Right renal pelvis (tissue), 4 donors: ENCODE results near the gene RBPMS2. TPM values are rescaled to one million over a fixed set of nuclear protein-coding genes. Genes with fewer than 3 reads are reported as not detected.
A peak's percentile ranks its signal among the peaks of the same experiment; 100 is the strongest.

Experiments used
- DNase-seq, 4 donors: peaks; one replicate each; pipeline ENCODE4 v3.0.0-alpha.2; 2013; ENCODE audit warnings: low read depth in 4 of 4, low spot score in 3 of 4, missing footprints in 1 of 4
- polyA plus RNA-seq, 4 donors: library from polyadenylated mRNA; unstranded; fragments of 120-200 nt; gene quantifications; one replicate each; pipeline ENCODE4 v1.2.1, GENCODE V29; 2013; ENCODE audit not compliant: insufficient read length in 4 of 4

The RBPMS2 gene
- polyA plus RNA-seq, 4 donors = 11.8 to 13.5 (median 13.0) TPM

- no peak for DNase-seq
These were observed 43.6 kb downstream of the RBPMS2 start for GRCh38 chr15:64731805-64732151.

- peak in 3 of 4 donors; percentile 75 to 83 (median 75) for DNase-seq
These were observed 44.2 kb downstream of the RBPMS2 start for GRCh38 chr15:64731012-64731804.

- DNase-seq = no peak
These were observed 45.2 kb downstream of the RBPMS2 start for GRCh38 chr15:64730151-64730550.

GRCh38 chr15:64720188-64720587 lies 55.2 kb downstream of the RBPMS2 start:
- DNase-seq = no peak

GRCh38 chr15:64717735-64718495 lies 57.5 kb downstream of the RBPMS2 start:
- no peak for DNase-seq

GRCh38 chr15:64717130-64717529 lies 58.3 kb downstream of the RBPMS2 start:
- no peak for DNase-seq

- DNase-seq = no peak
These were observed 58.9 kb downstream of the RBPMS2 start for GRCh38 chr15:64716452-64716851.

- no peak for DNase-seq
These were observed 61.8 kb downstream of the RBPMS2 start for GRCh38 chr15:64713592-64713991.

- no peak for DNase-seq
These were observed 63.0 kb downstream of the RBPMS2 start for GRCh38 chr15:64712353-64712752.

- DNase-seq = no peak
These were observed 64.5 kb downstream of the RBPMS2 start for GRCh38 chr15:64710676-64711428.

- no peak for DNase-seq
These were observed 69.1 kb downstream of the RBPMS2 start for GRCh38 chr15:64706011-64706911.

GRCh38 chr15:64705006-64705405 lies 70.4 kb downstream of the RBPMS2 start:
- no peak for DNase-seq

- DNase-seq = no peak
These were observed 71.8 kb downstream of the RBPMS2 start for GRCh38 chr15:64703632-64703959.

- DNase-seq = peak; percentile 89 to 94 (median 92)
These were observed 72.4 kb downstream of the RBPMS2 start for GRCh38 chr15:64702816-64703631.

GRCh38 chr15:64701482-64702184 lies 73.8 kb downstream of the RBPMS2 start:
- no peak for DNase-seq

- no peak for DNase-seq
These were observed 74.3 kb downstream of the RBPMS2 start for GRCh38 chr15:64701051-64701450.

GRCh38 chr15:64699751-64700388 lies 75.5 kb downstream of the RBPMS2 start:
- DNase-seq = peak in 1 of 4 donors; percentile 56

- no peak for DNase-seq
These were observed 76.6 kb downstream of the RBPMS2 start for GRCh38 chr15:64698823-64699222.
